Measurements from ENCODE around the gene ALX4.

Gene ALX4

GRCh38 chr11:44324222-44324621, 14.3 kb upstream of the ALX4 start:
- no peaks in the 10 kb centered on the region for H3K4me1 ChIP-seq (ENCODE audit: insufficient read depth, low read length, poor library complexity, severe bottlenecking)
- no peaks in the 10 kb centered on the region for H3K36me3 ChIP-seq (ENCODE audit: insufficient read depth, low read length)
- H3K4me3 ChIP-seq (ENCODE audit: low read length, poor library complexity, severe bottlenecking): no peak overlapping the region
- no peaks in the 10 kb centered on the region for H3K27me3 ChIP-seq (ENCODE audit: insufficient read depth, low read length, poor library complexity, severe bottlenecking)
- H3K79me2 ChIP-seq (ENCODE audit: insufficient read depth, low read length): no peaks in the 10 kb centered on the region
- H2AFZ ChIP-seq (ENCODE audit: low read length): no peak overlapping the region
- no peaks in the 10 kb centered on the region for H4K20me1 ChIP-seq (ENCODE audit: insufficient read depth, low read length, poor library complexity, severe bottlenecking)
- TF ChIP-seq EZH2phosphoT487 (IDR thresholded peaks at IDR 0.05; ENCODE audit: borderline replicate concordance): no peak
- no peak for TF ChIP-seq CTCF (conservative IDR thresholded peaks at IDR 0.05; ENCODE audit: low read length)
- no peaks in the 10 kb centered on the region for H3K9me3 ChIP-seq (ENCODE audit: insufficient read depth, low read depth, low read length)
- no peaks in the 10 kb centered on the region for H3F3A ChIP-seq (ENCODE audit: low read depth)
- no peaks in the 10 kb centered on the region for H3K9me2 ChIP-seq (replicated peaks; ENCODE audit: low read depth, low read length)
- no peak overlapping the region for H3K9ac ChIP-seq (ENCODE audit: low read depth, low read length, poor library complexity, severe bottlenecking)
- no peak overlapping the region for H3K4me2 ChIP-seq (ENCODE audit: low read depth, low read length, poor library complexity, severe bottlenecking)

GRCh38 chr11:44322243-44322642, 12.3 kb upstream of the ALX4 start:
- no peaks in the 10 kb centered on the region for H3K36me3 ChIP-seq (ENCODE audit: insufficient read depth, low read length)
- H3K4me2 ChIP-seq (ENCODE audit: low read depth, low read length, poor library complexity, severe bottlenecking): no peak overlapping the region
- H3K9me3 ChIP-seq (ENCODE audit: insufficient read depth, low read depth, low read length): no peaks in the 10 kb centered on the region
- H3F3A ChIP-seq (ENCODE audit: low read depth): no peaks in the 10 kb centered on the region
- no peaks in the 10 kb centered on the region for H3K9me2 ChIP-seq (replicated peaks; ENCODE audit: low read depth, low read length)
- TF ChIP-seq CTCF (conservative IDR thresholded peaks at IDR 0.05; ENCODE audit: low read length): no peak
- no peak for TF ChIP-seq EZH2phosphoT487 (IDR thresholded peaks at IDR 0.05; ENCODE audit: borderline replicate concordance)
- H3K4me1 ChIP-seq (ENCODE audit: insufficient read depth, low read length, poor library complexity, severe bottlenecking): no peaks in the 10 kb centered on the region
- H3K4me3 ChIP-seq (ENCODE audit: low read length, poor library complexity, severe bottlenecking): no peak overlapping the region
- H3K79me2 ChIP-seq (ENCODE audit: insufficient read depth, low read length): no peaks in the 10 kb centered on the region
- no peak overlapping the region for H3K9ac ChIP-seq (ENCODE audit: low read depth, low read length, poor library complexity, severe bottlenecking)
- no peaks in the 10 kb centered on the region for H4K20me1 ChIP-seq (ENCODE audit: insufficient read depth, low read length, poor library complexity, severe bottlenecking)
- no peaks in the 10 kb centered on the region for H3K27me3 ChIP-seq (ENCODE audit: insufficient read depth, low read length, poor library complexity, severe bottlenecking)
- no peak overlapping the region for H2AFZ ChIP-seq (ENCODE audit: low read length)

- Histone ChIP-seq H3K36me3 (ENCODE audit: insufficient read depth, low read length) (no peaks in the 10 kb centered on the region), H3K4me1 (ENCODE audit: insufficient read depth, low read length, poor library complexity, severe bottlenecking) (no peaks in the 10 kb centered on the region), H3K9ac (ENCODE audit: low read depth, low read length, poor library complexity, severe bottlenecking) (no peak overlapping the region), H3K4me3 (ENCODE audit: low read length, poor library complexity, severe bottlenecking) (no peak overlapping the region), H4K20me1 (ENCODE audit: insufficient read depth, low read length, poor library complexity, severe bottlenecking) (no peaks in the 10 kb centered on the region), H2AFZ (ENCODE audit: low read length) (no peak overlapping the region), H3K79me2 (ENCODE audit: insufficient read depth, low read length) (no peaks in the 10 kb centered on the region), H3K27me3 (ENCODE audit: insufficient read depth, low read length, poor library complexity, severe bottlenecking) (no peaks in the 10 kb centered on the region), H3F3A (ENCODE audit: low read depth) (no peaks in the 10 kb centered on the region), H3K4me2 (ENCODE audit: low read depth, low read length, poor library complexity, severe bottlenecking) (no peak overlapping the region), H3K9me2 (replicated peaks; ENCODE audit: low read depth, low read length) (no peaks in the 10 kb centered on the region), H3K9me3 (ENCODE audit: insufficient read depth, low read depth, low read length) (no peaks in the 10 kb centered on the region)
- TF ChIP-seq CTCF (conservative IDR thresholded peaks at IDR 0.05; ENCODE audit: low read length) (no peak), EZH2phosphoT487 (IDR thresholded peaks at IDR 0.05; ENCODE audit: borderline replicate concordance) (no peak)
These were observed 11.1 kb upstream of the ALX4 start for GRCh38 chr11:44321059-44321458.

Data from Loucy (cell line).